H4 (cell line): ENCODE measurements around the gene COL13A1. TPM values are rescaled to one million over a fixed set of nuclear protein-coding genes. Genes with fewer than 3 reads are reported as not detected.
A peak's percentile ranks its signal among the peaks of the same experiment; 100 is the strongest.

ENCODE experiments used
- DNase-seq: peaks from one replicate; pipeline ENCODE4 v3.0.0-alpha.2; 2015; ENCODE audit warnings: low spot score
- total RNA-seq: library from RNA; depleted of rRNA; stranded (reverse); fragments of >200 nt; shearing (Covaris generic); gene quantifications from 2 replicates; pipeline ENCODE4 v1.2.3, GENCODE V29; 2014

The COL13A1 gene
- total RNA-seq, 1 experiment from 2014 or later = 0.50 TPM

DNA sequence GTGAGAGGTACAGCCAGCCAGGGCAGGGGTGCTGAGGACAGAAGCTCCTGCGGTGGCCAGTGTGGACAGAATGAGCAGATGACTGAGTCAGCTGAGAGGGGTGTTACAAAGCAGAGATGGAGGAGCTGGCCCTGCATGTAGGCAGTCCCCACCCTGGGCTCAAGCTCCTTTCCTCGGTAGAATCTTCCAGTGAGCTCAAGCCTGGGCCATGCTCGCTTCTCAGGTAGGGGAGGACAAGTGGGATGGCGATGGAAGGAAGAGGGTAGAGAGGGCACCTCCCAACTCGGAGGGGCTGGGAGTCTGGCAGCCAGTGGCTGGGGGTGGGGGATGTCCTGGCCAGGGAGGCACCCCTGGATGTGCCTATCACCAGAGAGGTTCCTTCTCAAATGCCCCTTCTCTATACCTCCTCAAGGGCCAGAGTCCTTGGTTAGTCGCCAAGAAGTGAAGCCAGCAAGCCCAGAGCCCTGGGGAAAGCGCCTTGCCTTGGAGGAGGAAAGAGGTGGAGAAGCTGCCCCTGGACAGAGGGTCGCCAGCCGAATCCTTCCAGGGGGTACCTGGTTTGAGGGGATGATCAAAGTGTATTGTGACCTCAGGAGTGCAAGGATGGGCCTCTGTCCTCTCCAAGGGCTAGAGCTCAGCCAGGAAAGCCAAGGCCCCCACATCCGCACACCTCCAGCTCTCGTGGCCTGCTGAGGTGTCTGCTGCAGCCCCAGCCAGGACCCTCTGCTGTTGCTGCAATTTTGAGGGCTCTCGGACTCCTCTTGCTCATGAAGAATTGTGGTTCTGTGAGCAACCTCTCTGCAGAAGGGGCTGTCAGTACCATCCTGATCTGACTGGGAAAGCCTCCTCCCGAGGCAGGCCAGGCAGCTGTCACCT is 162.4 kb downstream of the COL13A1 start:
- no peak for DNase-seq

- no peak for DNase-seq
Measured at GRCh38 chr10:69965086-69965485, 163.4 kb downstream of the COL13A1 start.

DNA sequence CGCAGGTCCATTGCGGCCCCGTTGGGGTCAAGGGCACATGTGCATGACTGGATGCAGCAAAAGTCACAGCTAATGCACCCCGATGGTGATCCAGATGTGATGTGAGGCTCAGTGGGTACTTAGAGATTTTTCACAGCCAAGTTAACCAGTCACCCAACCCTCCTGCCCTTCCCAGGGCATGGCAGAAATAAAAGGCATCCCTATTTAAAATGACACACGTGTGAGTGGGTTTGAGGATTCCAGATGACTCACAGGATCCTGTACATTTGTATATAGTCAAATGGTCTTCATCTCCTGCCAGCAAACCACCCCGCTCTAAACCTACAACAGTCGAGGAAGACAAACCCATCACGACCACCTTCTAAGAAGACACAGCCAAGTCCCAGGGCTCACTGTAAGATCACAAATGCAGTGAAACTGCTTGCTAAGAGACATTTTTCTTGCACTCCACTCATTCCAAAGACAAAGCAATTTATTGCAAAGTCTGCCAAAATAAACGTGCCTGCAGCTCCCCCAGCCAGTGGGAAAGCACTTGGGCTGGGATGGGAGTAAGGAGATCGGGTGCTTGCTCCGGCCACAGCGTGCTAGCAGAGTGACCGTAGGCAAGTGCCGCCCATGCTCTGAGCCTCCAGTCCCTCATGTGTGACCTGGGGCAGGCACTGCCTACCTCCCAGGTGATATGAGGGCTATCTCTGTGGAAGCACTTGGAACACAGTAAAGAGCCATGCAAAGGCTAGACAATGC is 164.4 kb downstream of the COL13A1 start:
- no peak for DNase-seq

DNA sequence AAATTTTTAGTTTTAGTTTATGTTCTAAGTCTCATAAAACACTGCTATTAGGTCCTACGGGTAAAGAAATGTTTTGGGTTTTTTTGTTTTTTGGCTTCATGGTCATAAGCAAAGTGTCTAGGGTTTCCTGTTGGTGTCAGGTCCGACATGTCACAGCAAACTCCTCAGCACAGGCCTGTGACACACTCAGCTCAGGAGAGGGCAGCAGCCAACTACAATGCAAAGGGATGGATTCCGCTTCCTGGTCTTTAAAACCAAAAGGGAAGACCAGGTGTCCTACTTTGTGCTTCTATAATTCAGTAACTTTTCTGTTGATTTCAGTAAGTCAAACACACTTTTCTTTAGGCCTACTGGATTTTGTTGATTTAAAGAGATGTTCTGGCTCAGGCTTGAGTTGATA is 167.1 kb downstream of the COL13A1 start:
- DNase-seq = no peak

GRCh38 chr10:69969977-69970376 is 168.3 kb downstream of the COL13A1 start:
- no peak for DNase-seq

DNA sequence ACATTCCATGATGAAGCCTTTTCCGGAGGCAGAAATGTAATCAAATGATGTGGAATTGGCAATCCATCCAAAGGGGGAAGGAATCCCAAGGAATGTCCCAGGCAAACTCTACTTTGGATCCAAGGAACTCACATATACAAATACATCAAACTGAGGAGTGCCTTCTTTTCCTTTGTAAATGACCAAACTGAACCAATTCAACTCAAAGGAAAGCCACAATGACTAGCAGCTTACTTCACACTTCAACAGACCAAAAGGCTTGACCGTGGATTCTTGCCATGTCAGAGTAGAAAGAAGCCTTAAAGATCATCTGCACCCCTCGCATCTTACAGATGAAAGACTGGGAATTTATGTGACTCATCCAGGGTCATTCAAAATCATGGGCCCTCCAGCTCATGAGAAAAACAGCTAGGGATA is 171.3 kb downstream of the COL13A1 start:
- DNase-seq = no peak

GRCh38 chr10:69973678-69974077 is 172.0 kb downstream of the COL13A1 start:
- no peak for DNase-seq

GRCh38 chr10:69974551-69975155 is 172.9 kb downstream of the COL13A1 start:
- DNase-seq = peak; percentile 70

DNA sequence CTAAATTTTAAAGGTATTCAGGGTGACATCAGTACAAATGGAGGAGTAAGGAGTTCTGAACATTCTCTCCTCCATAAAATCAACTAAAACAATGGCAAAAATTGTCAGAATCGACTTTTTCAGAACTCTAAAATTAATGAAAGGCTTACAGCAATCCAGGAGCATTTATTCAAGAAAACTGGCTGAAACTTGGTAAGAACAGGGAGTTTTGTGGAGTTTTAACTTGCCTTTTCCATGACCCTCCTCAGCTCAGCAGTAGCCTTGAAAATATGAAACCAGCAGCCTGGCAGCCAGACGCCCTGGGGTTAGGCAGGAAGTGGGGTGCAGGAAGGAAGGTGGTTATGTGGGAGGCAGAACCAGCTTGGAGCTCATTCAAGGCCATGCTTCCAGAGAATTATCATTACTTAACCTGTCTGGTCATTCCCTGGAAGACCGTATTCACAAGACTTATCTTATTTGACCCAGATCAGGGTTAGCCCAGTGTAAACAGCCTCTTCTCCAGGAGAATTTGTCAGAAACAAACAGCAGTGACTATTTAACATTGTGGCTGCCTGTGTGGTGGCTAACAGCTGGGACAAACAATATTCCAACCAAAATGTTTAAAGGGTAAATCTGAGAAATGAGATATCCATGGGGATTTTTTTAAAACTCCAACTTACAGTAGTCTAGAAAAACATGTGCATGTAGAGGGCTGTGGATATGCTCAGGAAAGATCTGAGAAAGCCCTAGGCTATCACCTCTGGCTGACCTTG is 175.3 kb downstream of the COL13A1 start:
- no peak for DNase-seq

DNA sequence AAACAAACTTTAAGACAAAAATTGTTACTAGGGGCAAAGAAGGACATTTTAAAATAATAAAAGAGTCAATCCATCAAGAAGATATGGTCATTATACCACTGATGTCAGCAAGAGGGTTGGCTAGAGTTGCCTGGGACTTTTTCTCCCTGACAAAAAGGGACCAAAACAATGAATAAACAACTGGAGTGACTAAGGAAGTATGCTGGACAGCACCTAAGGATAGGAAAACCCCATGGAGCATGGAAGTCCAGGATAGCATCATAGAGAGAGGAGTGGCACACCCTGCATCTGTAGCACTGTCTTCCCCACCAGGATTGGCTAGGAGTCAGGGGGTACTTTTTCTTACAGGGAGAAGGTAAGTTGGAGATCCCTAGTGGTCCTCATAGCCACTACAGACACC is 177.5 kb downstream of the COL13A1 start:
- DNase-seq = no peak

DNA sequence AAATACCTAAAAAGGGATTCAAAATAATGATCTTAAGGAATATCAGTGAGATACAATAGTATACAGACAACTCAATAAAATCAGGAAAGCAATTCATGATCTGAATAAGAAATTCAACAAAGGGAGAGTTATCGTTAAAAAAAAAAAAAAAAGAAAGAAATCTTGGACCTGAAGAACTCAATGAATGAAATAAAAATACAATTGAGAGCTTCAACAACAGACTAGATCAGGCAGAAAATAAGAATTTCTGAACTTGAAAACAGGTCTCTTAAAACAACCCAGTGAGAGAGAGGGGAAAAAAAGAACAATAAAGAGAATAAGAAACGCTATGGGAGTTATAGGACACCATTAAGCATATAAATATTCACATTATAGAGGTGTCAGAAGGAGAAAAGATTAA is 179.0 kb downstream of the COL13A1 start:
- DNase-seq = no peak

- peak; percentile 18 for DNase-seq
Measured at GRCh38 chr10:69988094-69988493, 186.4 kb downstream of the COL13A1 start.

DNA sequence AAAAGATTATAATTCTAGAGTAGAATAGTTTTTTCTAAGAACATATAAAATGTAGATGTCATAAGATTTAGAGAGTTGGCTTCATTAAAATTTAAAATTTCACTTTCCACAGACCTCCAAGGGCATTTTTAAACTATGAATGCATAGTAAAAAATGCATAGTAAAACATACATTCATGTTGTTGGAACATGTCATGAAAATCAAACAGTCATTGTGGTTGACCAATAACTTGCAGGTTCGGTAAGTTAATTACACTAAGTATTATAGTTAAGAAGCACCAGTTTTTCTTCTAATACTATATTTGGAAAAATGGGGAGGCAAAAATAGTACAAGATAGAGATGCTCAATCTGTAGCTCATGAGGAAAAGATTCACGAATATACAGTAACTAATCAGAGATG is 189.4 kb downstream of the COL13A1 start:
- no peak for DNase-seq

DNA sequence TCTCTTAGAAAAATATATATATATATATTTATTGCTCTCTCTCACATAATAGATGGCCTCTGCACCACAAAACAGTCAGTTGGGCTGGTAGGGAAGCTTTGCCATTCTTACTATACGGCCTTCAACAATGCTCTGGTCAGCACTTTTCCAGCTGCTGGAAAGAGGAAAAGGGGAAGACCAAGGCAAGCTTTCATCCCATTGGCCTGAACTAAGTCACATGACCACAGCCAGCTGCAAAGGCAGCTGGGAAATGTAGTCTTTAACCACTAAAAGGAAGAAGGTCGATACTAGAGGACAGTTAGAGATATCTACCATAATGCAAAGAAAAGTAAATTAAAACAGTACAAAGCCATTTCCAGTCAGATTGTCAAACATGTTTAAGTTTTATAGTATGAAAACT is 192.6 kb downstream of the COL13A1 start:
- peak; percentile 65 for DNase-seq

DNA sequence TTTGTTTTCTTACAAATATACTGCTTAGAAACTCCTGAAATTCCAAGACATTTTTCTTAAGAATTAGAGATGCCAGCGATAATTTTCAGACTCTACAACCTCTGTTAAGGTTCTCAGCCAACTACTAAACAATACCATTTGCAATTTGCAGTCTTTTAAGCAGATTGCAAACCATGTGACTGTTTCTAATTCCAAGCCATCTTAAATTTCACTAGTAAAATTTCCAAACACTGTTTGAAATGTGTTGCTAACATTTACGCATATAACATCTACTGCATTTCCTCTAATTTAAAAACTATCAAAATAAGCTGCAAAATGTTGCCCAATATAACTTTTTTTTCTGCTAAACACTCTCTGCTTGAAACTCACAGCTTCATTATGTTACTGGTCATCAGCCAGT is 194.9 kb downstream of the COL13A1 start:
- no peak for DNase-seq

- DNase-seq = no peak
Measured at GRCh38 chr10:70000262-70000661, 198.6 kb downstream of the COL13A1 start.

DNA sequence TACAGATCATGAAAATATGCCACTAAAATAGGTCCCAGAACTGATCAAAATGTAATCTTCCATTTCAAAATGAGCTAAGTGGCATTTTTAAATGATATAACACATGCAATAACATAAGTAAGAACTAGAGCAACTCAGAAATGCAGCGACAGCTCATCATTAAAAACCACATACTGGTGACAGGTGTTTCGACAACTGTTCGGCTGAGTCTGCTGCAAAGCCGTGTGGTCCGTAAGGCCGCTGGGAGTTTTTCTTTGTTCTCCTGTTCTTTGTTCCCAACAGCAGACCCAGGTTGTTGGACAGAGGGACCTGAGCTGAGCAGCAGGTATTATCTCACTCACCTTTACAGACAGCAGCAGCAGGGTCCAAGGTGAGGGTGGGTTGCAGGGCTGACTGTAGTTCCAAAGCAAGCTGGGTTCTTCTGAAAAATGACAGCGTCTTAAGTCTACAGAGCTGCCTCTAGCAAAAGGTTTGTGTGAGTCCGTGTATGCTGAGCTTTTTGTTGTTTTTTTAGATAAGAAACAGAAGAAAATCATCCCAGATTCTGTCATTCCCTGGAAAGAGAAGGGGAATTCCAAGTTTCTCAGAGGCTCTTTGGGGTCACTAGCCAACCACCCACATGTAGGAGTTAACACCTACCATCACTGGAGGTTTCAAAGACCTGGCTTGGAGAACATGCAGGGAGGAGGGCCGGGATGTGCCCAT is 205.6 kb downstream of the COL13A1 start:
- no peak for DNase-seq
